ENCODE data around the gene DIS3L2. TPM values are rescaled to one million over a fixed set of nuclear protein-coding genes. Genes with fewer than 3 reads are reported as not detected.

DIS3L2 gene
- total RNA-seq, 2 experiments from 2014 or later, result 20.2 to 20.6 TPM

GRCh38 chr2:232195487-232195886, 234.0 kb downstream of the DIS3L2 start:
- H3K4me1 ChIP-seq (ENCODE audit: insufficient read depth, low read length, poor library complexity, severe bottlenecking), result no peaks in the 10 kb centered on the region
- H3K36me3 ChIP-seq (ENCODE audit: insufficient read depth, low read length), result no peaks in the 10 kb centered on the region
- H3K27ac ChIP-seq (ENCODE audit: low read depth, low read length, poor library complexity, severe bottlenecking), result no peak overlapping the region
- no peak overlapping the region for H3K4me3 ChIP-seq (ENCODE audit: low read depth, low read length, poor library complexity, severe bottlenecking)
- BruUV-seq (replicated peaks), result no TSS peak
- POLR2A ChIA-PET, result interaction anchor here (0.6 kb wide), 1 partner anchor 661 kb away, joined by 3 read pairs; no protein-coding TSS in a partner anchor
- H3K79me2 ChIP-seq (ENCODE audit: insufficient read depth, low read depth, low read length), result no peaks in the 10 kb centered on the region
- no peaks in the 10 kb centered on the region for H3K9me2 ChIP-seq (ENCODE audit: insufficient read depth, low read length)
- H3K4me2 ChIP-seq (ENCODE audit: low read length), result no peak overlapping the region
- TF ChIP-seq EZH2phosphoT487 (IDR thresholded peaks at IDR 0.05; ENCODE audit: borderline replicate concordance, low read depth, low read length) (no peak), CTCF (conservative IDR thresholded peaks at IDR 0.05; ENCODE audit: low read length) (no peak)
- DNase-seq (ENCODE audit: low spot score), result no peak
- no peaks in the 10 kb centered on the region for H4K20me1 ChIP-seq (ENCODE audit: insufficient read depth, low read length)
- CTCF ChIA-PET (ENCODE audit: unreplicated experiment), result no interaction called here
- H3K9me3 ChIP-seq (ENCODE audit: low read length), result peaks cover 8% of the 10 kb centered on the region; the same call in 1 of the 2 replicates
- intact Hi-C loops (cut with micrococcal nuclease; ENCODE audit: unreplicated experiment), result no loop called here
- no peak overlapping the region for H2AFZ ChIP-seq (ENCODE audit: low read length)

- H4K20me1 ChIP-seq (ENCODE audit: insufficient read depth, low read length), result no peaks in the 10 kb centered on the region
- no peaks in the 10 kb centered on the region for H3K9me2 ChIP-seq (ENCODE audit: insufficient read depth, low read length)
- H3K27ac ChIP-seq (ENCODE audit: low read depth, low read length, poor library complexity, severe bottlenecking), result no peak overlapping the region
- intact Hi-C loops (cut with micrococcal nuclease; ENCODE audit: unreplicated experiment), result no loop called here
- no peak for TF ChIP-seq EZH2phosphoT487 (IDR thresholded peaks at IDR 0.05; ENCODE audit: borderline replicate concordance, low read depth, low read length)
- no peaks in the 10 kb centered on the region for H3K79me2 ChIP-seq (ENCODE audit: insufficient read depth, low read depth, low read length)
- ChIA-PET POLR2A (no interaction called here), CTCF (ENCODE audit: unreplicated experiment) (no interaction called here)
- H3K4me3 ChIP-seq (ENCODE audit: low read depth, low read length, poor library complexity, severe bottlenecking), result no peak overlapping the region
- H3K4me1 ChIP-seq (ENCODE audit: insufficient read depth, low read length, poor library complexity, severe bottlenecking), result no peaks in the 10 kb centered on the region
- H3K36me3 ChIP-seq (ENCODE audit: insufficient read depth, low read length), result no peaks in the 10 kb centered on the region
- H3K9me3 ChIP-seq (ENCODE audit: low read length), result peaks cover 8% of the 10 kb centered on the region; the same call in 1 of the 2 replicates
- no peak for DNase-seq (ENCODE audit: low spot score)
- no TSS peak for BruUV-seq (replicated peaks)
- no peak overlapping the region for H3K4me2 ChIP-seq (ENCODE audit: low read length)
- no peak overlapping the region for H2AFZ ChIP-seq (ENCODE audit: low read length)
These were observed 235.3 kb downstream of the DIS3L2 start for GRCh38 chr2:232196802-232197201.

GRCh38 chr2:232200195-232200594, 238.7 kb downstream of the DIS3L2 start:
- ChIA-PET POLR2A (no interaction called here), CTCF (ENCODE audit: unreplicated experiment) (no interaction called here)
- Histone ChIP-seq H4K20me1 (ENCODE audit: insufficient read depth, low read length) (no peaks in the 10 kb centered on the region), H3K79me2 (ENCODE audit: insufficient read depth, low read depth, low read length) (no peaks in the 10 kb centered on the region), H3K9me3 (ENCODE audit: low read length) (no peaks in the 10 kb centered on the region), H3K27ac (ENCODE audit: low read depth, low read length, poor library complexity, severe bottlenecking) (no peak overlapping the region), H3K9me2 (ENCODE audit: insufficient read depth, low read length) (no peaks in the 10 kb centered on the region), H3K4me3 (ENCODE audit: low read depth, low read length, poor library complexity, severe bottlenecking) (no peak overlapping the region), H3K4me1 (ENCODE audit: insufficient read depth, low read length, poor library complexity, severe bottlenecking) (no peaks in the 10 kb centered on the region), H3K36me3 (ENCODE audit: insufficient read depth, low read length) (no peaks in the 10 kb centered on the region), H3K4me2 (ENCODE audit: low read length) (no peak overlapping the region), H2AFZ (ENCODE audit: low read length) (no peak overlapping the region)
- DNase-seq (ENCODE audit: low spot score), result no peak
- TF ChIP-seq EZH2phosphoT487 (IDR thresholded peaks at IDR 0.05; ENCODE audit: borderline replicate concordance, low read depth, low read length) (no peak), CTCF (conservative IDR thresholded peaks at IDR 0.05; ENCODE audit: low read length) (no peak)
- no TSS peak for BruUV-seq (replicated peaks)
- intact Hi-C loops (cut with micrococcal nuclease; ENCODE audit: unreplicated experiment), result no loop called here

All from OCI-LY7 (cell line).